OCI-M1 (cell line): ENCODE measurements around the gene CDH23.

Experiments used
- DNase-seq: peaks from one replicate; lab custom pipeline; 2025; lab: John Stamatoyannopoulos, UW

Gene CDH23

DNA sequence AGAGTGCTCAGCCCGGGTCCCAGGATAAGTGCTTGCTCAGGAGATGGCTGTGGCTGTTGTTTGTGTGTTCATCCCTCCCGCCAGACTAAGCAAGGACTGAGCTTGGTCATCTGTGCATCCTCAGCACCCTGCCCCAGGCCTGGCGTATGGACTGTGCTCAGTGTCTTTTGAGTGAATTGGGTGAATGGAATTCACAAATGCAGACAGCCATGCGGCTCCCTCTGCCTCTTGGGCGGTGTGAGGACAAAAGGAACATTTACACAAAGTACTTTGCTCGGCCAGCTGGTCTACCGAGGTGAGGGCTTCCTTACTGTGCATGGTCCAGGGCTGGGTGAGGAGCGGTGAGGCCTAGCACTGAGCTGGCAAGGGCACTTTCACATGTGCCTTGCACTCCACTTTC, 120.2 kb downstream of the CDH23 start:
- DNase-seq = no peak

DNA sequence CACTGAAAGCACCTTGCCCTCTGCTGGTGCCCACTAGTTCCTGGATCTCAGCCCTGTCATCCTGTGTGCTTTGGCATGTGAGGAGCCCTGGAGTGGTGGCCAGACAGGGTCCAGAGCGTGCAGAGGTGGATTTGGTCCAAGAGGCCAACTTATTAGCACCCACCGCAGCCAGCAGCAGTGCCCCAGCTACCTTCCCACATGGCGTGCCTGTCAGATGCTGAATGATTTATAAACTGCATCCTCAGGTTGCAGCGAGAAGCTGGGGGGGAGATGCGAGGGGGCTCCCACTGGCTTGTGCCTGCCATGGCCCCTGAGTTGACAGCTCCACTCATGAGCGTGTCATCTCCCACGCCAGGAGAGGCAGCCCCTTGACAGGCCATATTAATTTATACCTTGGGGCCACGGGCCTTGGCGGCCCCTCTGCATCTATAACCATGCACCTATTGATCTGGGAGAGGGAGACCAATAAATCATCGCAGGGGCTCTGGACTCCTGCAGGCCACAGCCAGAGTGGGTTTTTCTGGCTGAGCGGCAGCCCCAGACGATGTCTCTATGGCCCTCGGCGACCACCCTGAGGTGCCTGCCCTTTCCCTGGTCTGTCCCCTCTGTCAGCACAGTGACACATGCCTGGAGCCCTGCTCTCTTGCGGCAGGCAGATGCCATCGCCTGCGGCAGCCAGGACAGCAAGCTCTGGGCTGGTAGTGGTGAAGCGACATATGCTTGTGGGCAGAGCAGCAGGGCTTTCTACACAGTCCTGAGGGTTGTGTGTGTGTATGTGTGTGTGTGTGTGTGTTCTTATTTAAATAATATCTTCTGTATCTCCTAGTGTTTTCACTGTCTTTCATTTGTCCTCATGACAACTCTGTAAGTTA, 120.8 kb downstream of the CDH23 start:
- DNase-seq = no peak

DNA sequence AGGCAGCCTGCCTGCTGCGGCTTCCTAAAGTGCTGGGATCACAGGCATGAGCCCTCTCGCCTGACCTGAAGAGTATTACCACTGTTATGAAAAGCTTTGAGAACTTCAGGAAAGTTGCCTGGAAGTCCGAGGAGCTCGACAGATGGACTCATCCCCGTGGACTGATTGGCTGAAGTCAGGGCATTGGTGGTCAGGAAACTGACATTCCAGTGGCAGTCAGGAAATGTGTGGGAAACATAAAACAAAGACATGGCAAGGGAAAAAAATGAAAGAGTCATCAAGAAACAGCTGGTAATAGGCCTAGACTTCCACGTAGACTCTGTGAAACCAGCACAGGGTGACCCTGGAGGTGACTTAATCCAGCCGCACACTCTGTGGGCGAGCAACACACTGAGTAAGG, 123.3 kb downstream of the CDH23 start:
- DNase-seq = no peak

DNA sequence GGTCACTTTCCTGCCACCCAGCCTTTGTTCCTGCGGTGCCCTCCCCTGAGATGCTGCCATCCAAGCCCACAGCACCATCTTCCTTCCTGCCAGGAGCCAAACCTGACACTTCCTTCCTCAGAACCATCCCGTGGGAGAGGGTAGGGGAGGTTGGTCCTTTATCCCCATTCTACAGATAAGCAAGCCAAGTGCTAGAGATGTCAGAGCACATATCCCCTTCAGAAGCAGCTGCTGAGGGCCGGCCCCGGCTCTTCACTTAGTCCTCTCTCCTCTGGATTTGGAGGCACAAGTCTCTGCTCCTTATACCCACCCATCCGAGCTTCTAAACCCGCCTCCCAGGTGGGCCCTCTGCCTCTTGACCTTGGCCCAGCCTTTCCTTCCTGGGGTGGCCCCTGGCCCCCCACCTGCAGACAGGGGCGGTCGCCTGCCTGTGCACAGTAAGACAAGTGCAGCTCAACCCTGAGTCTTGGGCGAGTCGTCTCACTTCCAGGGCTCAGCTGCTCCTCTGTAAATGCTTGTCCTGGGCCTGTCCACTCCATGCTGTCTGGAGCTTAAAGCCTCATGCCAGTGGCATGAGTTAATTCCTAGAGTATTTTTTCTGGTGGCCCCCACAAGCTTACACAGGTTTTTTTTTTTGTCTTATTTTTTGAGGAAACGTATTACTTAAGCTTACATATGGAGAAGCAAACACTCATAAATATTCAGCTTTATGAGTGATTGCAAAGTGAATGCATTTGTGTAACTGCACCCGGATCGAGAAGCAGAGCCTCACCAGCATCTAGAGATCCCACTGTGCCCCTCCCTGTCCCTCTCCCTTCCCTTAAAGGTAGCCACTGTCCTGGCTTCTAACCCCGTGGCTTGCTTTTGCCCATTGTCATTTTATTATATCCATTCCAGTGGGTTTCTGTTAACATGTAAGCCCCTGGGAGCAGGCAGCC, 125.1 kb downstream of the CDH23 start:
- DNase-seq = no peak

DNA sequence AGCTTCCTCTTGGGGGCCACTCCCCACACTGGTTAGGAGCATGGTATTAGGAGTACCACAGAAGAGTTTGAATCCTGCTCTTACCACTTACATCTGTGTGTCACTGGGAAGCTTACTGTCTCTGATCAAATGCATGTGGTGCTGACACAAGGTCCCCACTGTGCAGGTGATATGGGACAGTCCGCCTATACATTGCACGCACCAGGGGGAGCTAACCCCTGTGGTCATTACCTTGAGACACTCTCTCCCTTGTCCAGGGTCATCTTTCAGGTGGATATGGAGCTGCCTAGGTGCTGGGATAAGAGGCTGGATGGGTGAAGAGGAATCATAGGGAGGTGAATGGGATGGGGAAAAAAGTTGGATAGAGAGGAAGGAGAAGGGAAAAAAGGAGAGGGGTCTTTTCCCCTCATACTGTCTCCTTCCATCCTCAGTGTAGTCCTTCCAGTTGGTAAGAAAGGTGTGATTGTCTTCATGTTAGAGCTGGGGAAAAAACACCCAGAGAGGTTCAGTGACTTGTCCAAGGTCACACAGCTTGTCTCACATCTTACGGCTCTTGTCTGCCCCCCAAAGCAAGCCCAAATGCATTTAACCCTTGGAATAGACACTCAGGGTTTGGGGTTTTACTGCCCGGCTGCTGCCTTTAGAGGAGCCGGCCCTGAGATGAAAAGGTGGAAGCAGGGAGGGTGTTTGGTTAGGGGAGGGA, 125.9 kb downstream of the CDH23 start:
- DNase-seq = no peak

DNA sequence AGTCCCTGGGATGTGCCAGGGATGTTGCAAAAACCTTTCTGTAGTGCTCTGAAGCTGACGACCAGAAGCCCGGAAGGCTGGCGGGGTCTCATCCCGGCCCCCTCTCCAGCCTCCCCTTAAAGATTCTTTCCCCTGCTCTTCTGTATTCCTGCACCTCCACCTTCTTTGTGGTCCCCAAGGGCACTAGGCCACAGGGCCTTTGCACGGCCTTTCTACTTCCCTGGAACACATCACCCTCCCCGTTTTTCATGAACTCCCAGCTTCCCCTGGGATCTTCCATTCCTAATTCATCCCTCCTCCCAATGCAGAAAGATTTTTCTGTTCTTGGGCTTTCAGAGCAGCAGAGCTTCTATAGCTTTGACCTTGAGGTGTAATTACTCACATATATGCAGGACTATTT, 127.0 kb downstream of the CDH23 start:
- DNase-seq = no peak

DNA sequence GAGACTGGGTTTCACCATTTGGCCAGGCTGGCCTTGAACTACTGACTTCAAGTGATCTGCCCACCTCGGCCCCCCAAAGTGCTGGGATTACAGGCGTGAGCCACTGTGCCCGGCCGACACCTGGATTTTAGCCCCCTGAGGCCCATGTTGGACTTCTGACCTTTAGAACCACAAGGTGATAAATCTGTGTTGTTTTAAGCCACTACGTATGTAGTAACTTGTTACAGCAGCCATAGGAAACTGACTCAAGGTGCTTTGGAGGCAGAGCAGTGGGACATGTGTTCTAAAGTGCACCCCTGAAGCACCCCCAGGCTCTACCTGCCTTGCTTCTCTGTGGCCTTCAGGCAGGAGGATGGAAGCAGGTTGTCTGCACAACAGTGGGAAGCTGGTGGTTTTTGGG, 128.4 kb downstream of the CDH23 start:
- no peak for DNase-seq

DNA sequence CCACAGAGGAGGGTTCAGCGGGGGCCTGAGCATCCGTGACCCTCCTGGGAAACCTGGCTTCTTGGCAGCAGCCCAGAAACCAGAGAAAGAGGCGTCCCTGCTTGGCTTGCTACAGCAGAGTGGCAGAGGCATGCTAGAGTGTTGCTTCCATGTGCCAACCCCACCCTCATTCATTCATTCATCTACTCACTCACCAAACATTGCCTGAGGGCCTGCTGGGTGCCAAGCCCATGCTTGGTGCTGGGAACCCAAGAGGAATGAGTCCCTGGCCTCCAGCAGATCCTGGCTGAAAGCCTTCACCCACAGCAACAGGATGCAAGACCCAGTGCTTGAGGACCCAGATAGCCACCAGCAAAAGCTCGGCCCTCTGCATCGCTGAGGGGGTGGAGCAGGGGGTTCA, 129.0 kb downstream of the CDH23 start:
- DNase-seq = no peak

DNA sequence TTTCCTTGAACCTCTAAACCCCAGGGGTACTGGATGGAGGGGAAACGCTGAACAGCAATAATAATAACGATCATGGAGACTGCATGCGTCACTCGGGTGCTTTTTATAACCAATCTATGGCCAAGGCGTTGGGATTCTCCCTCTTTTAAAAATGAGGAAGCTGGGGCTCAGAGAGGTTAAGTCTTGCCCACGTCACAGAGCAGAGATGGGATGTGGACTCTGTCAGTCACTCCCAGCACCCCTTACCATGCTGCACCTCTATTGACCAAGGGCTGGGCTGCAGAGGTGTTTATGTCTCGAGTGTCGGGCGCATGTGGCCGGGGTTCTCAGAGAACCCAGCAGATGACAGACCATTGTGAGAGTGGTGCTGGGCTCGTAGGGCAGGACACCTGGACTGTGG, 129.9 kb downstream of the CDH23 start:
- no peak for DNase-seq

DNA sequence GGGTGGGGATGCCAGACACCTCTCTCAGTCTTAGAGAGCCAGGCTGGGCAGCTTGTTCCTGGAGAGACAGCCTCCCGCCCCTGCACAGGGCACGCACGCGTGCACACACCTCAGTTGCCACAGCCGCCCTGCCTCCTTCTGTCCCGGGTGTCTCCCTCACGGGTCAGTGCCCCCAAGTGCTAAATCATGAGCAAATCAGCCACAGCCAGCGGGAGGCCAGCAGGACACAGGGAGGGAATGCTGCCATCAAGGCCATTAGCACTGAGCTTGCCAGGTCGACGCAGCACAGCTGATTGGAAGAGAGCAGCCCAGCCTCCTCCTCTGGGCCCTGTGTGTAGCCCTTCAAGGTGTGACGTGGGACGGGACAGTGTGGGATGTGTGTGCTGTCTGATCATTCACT, 130.4 kb downstream of the CDH23 start:
- no peak for DNase-seq

DNA sequence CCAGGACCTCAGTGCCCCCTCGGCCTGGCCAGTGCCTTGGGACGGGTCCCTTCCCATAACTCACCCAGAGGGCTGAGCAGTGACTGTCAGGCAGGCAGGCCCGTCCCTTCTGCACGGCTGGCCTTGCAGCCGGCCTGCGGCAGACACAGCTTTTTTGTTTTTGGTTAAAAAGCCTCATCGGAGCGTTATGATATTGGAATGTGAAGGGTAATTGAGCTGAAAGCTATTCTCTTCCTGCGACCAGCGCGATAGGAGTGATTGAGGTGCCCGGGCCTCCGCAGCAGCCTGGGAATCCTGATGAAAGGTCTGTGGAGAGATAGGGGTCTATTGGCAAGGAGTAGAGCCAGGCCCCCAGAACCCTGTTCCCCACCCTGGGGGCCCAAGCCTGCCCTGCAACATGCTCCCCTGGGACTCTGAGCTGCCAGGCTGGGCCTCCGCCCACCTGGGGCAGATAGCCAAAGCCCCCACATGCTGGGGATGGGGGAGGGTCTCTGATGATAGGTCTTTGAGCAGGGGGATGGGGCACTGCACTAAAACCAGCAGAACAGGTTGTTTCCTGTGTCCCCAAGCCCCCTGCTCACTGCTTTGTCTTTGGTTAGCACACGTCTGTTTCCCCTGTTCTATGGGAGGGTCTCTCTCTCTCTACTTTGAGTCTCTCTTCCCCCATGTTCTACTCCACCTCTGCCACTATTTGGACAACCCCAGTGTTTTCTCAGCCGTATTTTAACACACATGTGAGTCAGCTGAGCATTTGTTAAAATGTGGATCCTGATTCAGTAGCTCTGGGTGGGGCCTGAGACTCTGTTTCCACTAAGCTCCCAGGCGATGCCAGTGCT, 131.9 kb downstream of the CDH23 start:
- DNase-seq = no peak

DNA sequence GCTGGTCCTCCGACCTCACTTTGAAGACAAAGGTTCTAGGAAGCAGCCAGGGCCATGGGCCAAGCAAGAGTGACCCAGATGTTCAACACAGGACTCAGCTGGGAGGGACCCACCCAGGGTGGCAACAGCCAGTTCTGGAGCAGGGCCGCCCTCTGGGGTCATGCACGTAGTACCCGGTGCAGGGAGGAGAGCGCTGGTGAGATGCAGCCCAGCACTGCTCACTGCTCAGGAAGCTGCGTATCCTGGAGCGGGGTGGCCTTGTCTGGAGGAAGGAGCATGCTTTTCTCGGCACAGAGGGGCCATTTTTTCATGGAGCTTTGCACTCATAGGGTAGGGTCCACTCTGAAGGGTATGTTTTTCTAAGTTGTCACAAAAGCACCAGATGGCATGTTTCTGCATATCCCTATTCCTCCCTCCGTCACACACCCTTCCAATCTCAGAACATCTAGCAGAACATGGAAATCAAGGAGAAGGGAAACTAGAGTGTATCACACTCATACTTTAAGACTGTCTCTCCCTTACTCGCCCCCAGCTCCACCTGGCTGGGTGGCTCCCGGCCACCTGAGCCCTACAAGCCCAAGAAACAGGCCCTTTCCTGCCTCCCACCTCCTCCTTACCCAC, 132.6 kb downstream of the CDH23 start:
- DNase-seq = no peak

DNA sequence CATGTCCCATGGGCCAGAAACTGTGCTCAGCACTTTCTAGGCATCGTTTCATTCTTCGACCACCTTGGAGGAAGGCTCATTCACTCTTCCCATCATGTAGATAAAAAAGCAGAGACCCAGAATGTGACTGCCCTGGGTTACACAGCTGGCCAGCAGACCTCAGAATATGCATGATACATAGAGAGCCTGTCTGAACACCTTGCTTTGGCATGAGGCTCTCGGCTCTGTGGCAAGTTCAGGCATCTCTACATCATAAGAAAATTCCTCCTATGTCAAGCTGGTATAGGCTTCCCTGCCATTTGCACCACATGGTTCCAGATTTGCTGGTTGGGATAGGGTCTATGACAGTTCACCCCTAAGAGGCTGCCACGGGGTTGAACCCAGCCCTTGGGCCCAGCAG, 134.1 kb downstream of the CDH23 start:
- no peak for DNase-seq

DNA sequence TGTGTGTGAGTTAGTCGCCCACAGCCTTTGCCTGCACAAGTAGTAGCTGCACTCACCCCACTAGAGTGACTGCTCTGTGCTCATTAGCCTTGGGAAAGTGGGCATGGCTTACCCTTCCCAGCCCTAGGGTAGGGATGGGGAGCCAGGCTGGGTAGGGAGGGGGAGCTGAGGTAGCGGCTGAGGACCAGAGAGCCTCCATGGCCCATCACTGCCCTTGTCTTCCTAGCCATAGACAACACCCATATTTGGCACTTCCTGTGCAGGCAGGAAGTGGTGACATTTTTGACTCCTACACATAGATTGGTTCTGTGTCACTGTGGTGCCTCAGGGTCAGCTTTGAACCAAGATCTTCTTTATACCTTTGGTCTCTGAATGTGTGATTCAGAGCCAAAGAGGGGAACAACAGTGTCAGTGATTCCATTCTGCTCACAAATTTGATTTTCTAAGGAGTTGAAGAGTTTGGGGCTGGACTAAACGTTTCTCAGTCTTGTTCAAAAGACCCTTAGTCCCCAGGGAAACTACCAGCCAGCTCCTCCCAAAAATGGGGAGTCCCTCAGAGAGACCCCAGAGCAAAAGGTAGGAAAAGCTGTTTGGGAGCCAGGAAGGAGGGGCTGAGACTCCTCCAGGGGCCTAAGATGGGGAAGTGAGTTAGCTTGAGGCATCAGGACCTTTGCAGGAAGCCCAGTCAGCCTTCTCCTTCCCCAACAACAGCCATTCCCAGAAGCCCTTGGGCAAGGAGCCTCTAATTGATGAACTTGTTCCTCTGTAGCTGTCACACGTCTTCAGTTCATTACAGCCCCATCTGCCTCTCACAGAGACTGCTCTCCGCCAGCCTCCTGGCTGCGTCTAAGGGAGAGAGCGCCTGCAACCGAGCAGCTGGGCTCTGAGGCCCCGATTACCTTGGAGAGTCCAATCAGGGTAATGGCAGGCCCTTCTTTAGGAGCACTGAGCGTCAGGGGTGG, 135.0 kb downstream of the CDH23 start:
- peak; percentile 48 for DNase-seq

DNA sequence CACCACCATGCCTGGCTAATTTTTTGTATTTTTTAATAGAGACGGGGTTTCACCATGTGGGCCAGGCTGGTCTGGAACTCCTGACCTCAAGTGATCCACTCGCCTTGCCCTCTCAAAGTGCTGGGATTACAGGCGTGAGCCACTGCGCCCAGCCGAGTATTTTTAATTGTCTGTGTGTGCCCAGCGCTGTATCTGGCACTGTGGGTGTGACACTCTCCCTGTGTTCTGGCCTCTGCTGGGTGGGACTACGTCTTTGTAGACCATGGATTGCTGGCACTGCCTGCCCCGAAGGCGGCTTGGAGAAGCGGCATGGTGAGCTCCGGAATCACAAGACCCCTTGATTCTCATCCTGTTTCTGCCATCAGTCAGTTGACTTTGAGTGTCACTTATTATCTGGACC, 136.2 kb downstream of the CDH23 start:
- DNase-seq = no peak

DNA sequence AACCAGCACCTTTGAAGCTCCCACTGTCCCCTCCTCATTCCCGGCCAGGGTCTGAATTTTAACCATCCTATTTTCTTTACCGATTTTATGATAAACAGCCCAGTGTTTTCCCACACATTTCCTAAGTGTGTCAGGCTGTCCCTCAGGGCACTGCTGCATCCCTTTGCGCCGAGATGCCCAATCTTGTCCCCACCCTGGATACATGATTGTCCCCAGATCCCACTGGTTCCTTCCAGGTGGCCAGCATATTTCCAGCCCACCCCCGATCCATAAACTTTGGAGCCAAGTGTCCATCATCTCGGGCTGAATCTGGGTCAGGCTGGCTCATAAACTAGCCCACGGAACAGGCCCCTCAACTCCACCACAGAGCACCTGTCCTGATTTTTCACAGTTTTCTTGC, 137.2 kb downstream of the CDH23 start:
- DNase-seq = no peak

DNA sequence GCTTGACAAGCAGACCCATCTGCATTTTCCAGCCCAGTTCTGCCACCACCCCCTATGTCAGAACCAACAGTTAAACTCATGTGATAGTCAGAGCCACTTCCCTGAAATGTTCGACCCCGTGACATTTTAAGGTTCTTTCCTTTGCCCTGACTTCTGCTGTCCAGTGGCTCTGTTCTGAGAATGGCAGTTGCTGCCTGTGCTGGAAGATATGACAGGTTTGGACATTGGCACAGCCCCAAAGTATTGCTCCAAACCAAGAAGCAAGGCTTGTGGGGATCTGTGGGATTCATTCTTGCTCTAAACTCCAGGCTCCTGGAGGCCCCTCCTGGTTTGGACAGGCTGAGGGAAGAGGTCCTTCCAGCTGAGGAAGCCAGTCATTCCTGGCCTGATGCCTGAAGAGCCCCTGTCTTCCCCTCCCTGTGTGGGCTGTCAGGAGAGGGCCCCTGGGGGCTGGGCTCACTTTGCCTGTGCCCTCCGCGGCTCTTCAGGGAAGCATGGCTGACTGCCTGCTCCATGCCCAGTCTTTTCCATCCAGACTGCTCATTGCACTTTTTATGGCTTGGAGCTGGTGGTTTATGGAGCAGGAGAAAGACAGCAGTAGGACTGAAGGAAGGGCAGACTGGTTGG, 138.0 kb downstream of the CDH23 start:
- peak; percentile 47 for DNase-seq

DNA sequence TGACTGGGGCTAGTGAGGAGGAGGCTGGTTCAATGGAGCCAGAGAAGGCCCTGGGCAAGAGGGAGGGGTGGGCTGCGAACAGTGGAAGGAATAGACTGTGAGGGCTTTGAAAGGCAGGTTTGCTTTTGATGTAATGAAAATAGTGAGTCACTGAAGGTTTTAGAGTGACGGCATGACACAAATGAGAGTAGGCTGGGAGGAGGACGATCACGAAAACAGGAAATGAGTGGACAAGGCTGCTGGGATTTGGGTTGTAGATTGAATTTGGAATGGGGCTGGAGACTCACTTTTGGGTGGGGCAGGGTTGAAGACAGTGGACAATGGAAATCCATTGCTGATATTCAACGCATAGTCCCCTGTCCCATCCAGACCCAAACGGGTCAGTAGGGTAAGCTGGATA, 139.6 kb downstream of the CDH23 start:
- no peak for DNase-seq

DNA sequence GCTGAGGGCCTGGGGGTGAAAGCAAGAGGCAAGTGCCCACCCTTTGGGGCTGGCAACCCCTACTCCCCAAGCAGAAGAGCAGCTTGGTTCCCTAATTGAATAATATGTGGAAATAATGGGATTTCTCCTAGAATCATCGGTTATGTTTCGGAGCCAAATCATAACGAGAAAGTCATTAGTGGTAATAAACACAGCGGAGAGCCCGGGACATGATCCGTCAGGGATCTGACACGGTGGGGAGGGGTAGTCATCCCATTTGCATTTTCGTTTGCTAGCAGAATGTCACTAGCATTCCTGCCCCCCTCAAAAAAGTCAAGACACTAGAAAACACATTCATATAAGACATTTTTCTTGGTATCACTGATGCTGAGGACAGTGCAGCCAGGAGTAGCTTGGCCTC, 140.4 kb downstream of the CDH23 start:
- DNase-seq = no peak
